ENCODE data around the gene RIN1.
A peak's percentile ranks its signal among the peaks of the same experiment; 100 is the strongest.
"Not testable (repeated sequence)": the region's sequence is repeated elsewhere in the genome, so short reads cannot be mapped to it uniquely, and the experiment has no call there.

Gene RIN1

GRCh38 chr11:66336234-66337102 is at the start of gene RIN1:
Gene RIN1 (minus strand): TSS chr11:66336434. CDS start chr11:66336402, 32 bp downstream.
- Histone ChIP-seq H3K4me1 (ENCODE audit: control insufficient read depth, insufficient read depth, low read length) (peaks cover 10% of the 10 kb centered on the region), H3K36me3 (ENCODE audit: control insufficient read depth, insufficient read depth, low read length) (peaks cover 36% of the 10 kb centered on the region)

GRCh38 chr11:66384316-66384715 is 48.1 kb upstream of the RIN1 start:
- not testable (repeated sequence) for H3K4me3 ChIP-seq (ENCODE audit: low read length); H3K27me3 ChIP-seq (ENCODE audit: control insufficient read depth, insufficient read depth, low read length); H3K36me3 ChIP-seq (ENCODE audit: control insufficient read depth, insufficient read depth, low read length); H3K4me1 ChIP-seq (ENCODE audit: control insufficient read depth, insufficient read depth, low read length); H3K9ac ChIP-seq (ENCODE audit: low read length); H3K27ac ChIP-seq (ENCODE audit: low read depth, low read length)

More at GRCh38 chr11:66336234-66337102, at the start of gene RIN1:
- Histone ChIP-seq H3K9ac (ENCODE audit: low read length) (peak within 1 kb of the TSS; percentile 11), H3K27me3 (ENCODE audit: control insufficient read depth, insufficient read depth, low read length) (no peaks in the 10 kb centered on the region), H3K4me3 (ENCODE audit: low read length) (peak within 1 kb of the TSS; percentile 81), H3K27ac (ENCODE audit: low read depth, low read length) (no peak within 1 kb of the TSS)

GRCh38 chr11:66380264-66380663 is 44.0 kb upstream of the RIN1 start:
- not testable (repeated sequence) for H3K9ac ChIP-seq (ENCODE audit: low read length); H3K27me3 ChIP-seq (ENCODE audit: control insufficient read depth, insufficient read depth, low read length); H3K4me1 ChIP-seq (ENCODE audit: control insufficient read depth, insufficient read depth, low read length)

DNA sequence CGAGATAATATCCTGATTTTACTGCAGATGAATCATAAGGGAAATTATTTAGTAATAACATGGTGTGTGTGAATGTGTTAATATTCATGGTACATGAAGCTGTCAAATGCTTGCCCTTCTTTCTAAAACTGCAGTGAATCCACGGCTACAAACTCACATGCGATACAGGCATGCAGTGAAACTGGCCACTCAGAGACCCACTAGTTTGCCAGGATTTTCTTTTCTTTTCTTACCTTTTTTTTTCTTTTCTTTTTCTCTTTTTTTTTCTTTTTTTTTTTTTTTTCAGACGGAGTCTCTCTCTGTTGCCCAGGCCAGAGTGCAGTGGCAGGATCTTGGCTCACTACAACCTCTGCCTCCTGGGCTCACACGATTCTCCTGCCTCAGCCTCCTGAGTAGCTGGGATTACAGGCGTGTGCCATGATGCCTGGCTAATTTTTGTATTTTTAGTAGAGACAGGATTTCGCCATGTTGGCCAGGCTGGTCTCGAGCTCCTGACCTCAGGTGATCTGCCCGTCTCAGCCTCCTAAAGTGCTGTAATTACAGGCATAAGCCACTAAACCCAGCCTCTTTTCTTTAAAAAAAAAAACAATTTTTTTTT is 37.6 kb upstream of the RIN1 start:
- not testable (repeated sequence) for H3K9ac ChIP-seq (ENCODE audit: low read length); H3K4me1 ChIP-seq (ENCODE audit: control insufficient read depth, insufficient read depth, low read length); H3K36me3 ChIP-seq (ENCODE audit: control insufficient read depth, insufficient read depth, low read length); H3K27me3 ChIP-seq (ENCODE audit: control insufficient read depth, insufficient read depth, low read length); H3K27ac ChIP-seq (ENCODE audit: low read depth, low read length); H3K4me3 ChIP-seq (ENCODE audit: low read length)

More at GRCh38 chr11:66380264-66380663, 44.0 kb upstream of the RIN1 start:
- H3K36me3 ChIP-seq (ENCODE audit: control insufficient read depth, insufficient read depth, low read length); H3K27ac ChIP-seq (ENCODE audit: low read depth, low read length); H3K4me3 ChIP-seq (ENCODE audit: low read length): not testable (repeated sequence)

- no peak overlapping the region for H3K27ac ChIP-seq (ENCODE audit: low read depth, low read length)
- no peak overlapping the region for H3K9ac ChIP-seq (ENCODE audit: low read length)
- H3K36me3 ChIP-seq (ENCODE audit: control insufficient read depth, insufficient read depth, low read length), result no peaks in the 10 kb centered on the region
- H3K4me3 ChIP-seq (ENCODE audit: low read length), result no peak overlapping the region
- H3K4me1 ChIP-seq (ENCODE audit: control insufficient read depth, insufficient read depth, low read length), result peaks cover 2% of the 10 kb centered on the region
- peaks cover 7% of the 10 kb centered on the region for H3K27me3 ChIP-seq (ENCODE audit: control insufficient read depth, insufficient read depth, low read length)
These were observed 37.0 kb upstream of the RIN1 start for GRCh38 chr11:66373265-66373664.

GRCh38 chr11:66371627-66372415 is 35.6 kb upstream of the RIN1 start, which contains the start of gene SLC29A2:
Gene SLC29A2 (minus strand): TSS chr11:66371760. CDS start chr11:66371591, 169 bp downstream.
- Histone ChIP-seq H3K27ac (ENCODE audit: low read depth, low read length) (no peak within 1 kb of the TSS), H3K36me3 (ENCODE audit: control insufficient read depth, insufficient read depth, low read length) (no peaks in the 10 kb centered on the region), H3K9ac (ENCODE audit: low read length) (peak within 1 kb of the TSS; percentile 21), H3K27me3 (ENCODE audit: control insufficient read depth, insufficient read depth, low read length) (peaks cover 7% of the 10 kb centered on the region), H3K4me1 (ENCODE audit: control insufficient read depth, insufficient read depth, low read length) (peaks cover 2% of the 10 kb centered on the region), H3K4me3 (ENCODE audit: low read length) (peak within 1 kb of the TSS; percentile 75)

DNA sequence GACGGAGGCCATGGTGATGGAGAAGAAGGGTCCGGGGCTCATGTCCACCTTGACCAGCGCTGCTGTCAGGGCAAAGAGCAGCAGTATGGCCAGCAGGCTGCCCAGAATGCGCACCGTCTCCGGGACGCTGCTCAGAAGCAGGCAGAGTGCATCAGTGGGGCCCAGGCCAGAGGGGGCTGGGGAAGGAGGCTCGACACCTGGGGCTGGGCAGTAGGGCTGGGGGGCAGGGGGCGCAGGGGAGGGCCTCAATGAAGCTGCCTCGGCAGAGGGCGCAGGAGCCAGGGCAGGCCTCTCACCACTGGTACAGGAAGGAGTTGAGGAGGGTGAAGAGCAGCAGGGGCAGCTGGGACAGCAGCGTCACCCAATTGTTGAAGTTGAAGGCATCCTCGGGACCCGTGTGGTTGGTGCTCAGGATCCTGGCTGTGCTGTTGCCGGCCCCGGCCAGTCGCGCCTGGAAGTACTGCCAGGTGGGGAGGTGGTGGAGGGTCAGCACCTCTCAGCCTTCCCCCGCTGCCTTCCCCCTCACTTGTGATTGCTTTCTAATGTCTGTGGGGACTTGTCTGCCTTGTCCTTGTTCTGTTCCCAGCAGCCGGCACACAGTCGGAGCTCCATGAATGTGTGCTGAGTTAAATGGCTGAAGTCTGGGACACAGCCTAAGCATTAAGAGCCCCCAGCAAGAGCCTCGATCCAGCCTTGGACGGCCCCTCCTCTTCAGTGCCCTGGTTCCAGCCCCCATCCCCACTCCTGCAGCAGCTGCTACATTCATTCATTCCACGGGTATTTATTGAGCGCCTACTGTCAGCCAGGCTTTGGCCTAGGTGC is 33.0 kb upstream of the RIN1 start:
- Histone ChIP-seq H3K4me3 (ENCODE audit: low read length) (no peak overlapping the region), H3K27me3 (ENCODE audit: control insufficient read depth, insufficient read depth, low read length) (peaks cover 7% of the 10 kb centered on the region), H3K9ac (ENCODE audit: low read length) (no peak overlapping the region), H3K27ac (ENCODE audit: low read depth, low read length) (no peak overlapping the region), H3K4me1 (ENCODE audit: control insufficient read depth, insufficient read depth, low read length) (peaks cover 2% of the 10 kb centered on the region), H3K36me3 (ENCODE audit: control insufficient read depth, insufficient read depth, low read length) (no peaks in the 10 kb centered on the region)

- Histone ChIP-seq H3K9ac (ENCODE audit: low read length) (no peak overlapping the region), H3K36me3 (ENCODE audit: control insufficient read depth, insufficient read depth, low read length) (no peaks in the 10 kb centered on the region), H3K4me3 (ENCODE audit: low read length) (no peak overlapping the region), H3K27me3 (ENCODE audit: control insufficient read depth, insufficient read depth, low read length) (peaks cover 7% of the 10 kb centered on the region), H3K27ac (ENCODE audit: low read depth, low read length) (no peak overlapping the region), H3K4me1 (ENCODE audit: control insufficient read depth, insufficient read depth, low read length) (peaks cover 2% of the 10 kb centered on the region)
These were observed 32.2 kb upstream of the RIN1 start for GRCh38 chr11:66368484-66368883.

DNA sequence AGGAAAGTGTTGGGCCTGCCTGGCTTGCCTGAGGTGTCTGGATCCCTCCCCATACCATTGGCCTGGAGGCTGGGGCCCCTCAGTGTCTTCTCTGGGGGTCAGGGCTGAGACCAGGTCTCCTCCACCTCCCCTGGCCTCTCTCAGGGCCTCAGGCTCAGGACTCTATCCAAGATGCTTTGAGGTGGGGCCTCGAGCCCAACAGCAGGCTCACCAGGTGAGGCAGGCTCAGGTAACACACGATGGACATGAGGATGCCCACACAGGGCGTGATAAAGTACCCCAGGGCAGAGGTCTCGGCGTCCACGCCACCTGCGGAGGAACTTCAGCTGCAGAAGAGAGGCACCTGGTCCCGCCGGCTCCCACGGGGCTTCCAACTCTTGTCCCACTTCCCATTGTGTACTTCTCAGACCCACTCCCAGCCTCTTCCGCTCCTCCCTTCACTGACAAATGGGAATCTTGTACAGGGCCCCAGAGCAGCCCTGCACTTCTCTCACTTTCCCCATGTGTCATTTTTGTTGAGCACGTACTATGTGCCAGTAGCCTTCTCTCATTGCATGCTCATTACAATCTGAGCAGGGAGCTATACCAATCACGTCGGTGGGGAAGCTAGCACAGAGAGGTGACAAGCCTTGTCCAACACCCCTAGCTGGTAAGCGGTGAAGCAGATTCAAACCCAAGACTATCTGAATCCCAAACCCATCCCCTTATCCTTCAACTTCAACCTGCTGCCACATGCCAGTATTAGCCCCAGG is 31.5 kb upstream of the RIN1 start:
- Histone ChIP-seq H3K27ac (ENCODE audit: low read depth, low read length) (no peak overlapping the region), H3K4me3 (ENCODE audit: low read length) (no peak overlapping the region)

DNA sequence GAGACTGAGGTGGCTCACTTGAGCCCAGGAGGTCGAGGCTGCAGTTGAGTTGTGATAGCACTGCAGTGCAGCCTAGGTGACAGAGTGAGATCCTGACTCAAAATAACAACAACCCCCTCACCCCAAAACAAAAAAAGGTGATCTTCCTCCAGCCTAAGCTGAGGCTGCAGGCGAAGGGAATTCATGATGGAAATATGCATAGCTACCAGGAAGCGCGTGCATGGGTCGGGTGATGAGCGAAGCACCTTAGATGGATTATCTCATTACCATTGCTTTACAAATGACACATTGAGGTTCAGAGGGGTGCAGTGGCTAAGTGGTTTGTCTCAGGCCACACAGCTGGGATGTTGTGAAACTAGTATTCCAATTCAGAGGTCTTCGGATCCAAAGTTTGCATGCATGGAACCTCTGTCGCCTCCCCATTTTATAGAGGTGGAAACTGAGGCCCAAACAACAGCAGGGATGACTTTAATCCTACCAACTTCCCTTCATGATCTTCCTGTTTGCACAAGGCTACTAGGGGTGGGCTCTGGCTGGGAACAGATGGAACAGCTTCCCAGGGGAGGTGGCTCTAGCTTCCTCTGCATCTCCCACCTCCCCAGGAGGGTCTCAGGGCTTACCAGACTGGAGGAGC is 30.7 kb upstream of the RIN1 start:
- H3K27ac ChIP-seq (ENCODE audit: low read depth, low read length), result no peak overlapping the region
- H3K4me3 ChIP-seq (ENCODE audit: low read length), result no peak overlapping the region
- no peaks in the 10 kb centered on the region for H3K36me3 ChIP-seq (ENCODE audit: control insufficient read depth, insufficient read depth, low read length)
- H3K4me1 ChIP-seq (ENCODE audit: control insufficient read depth, insufficient read depth, low read length), result no peaks in the 10 kb centered on the region
- peaks cover 2% of the 10 kb centered on the region for H3K27me3 ChIP-seq (ENCODE audit: control insufficient read depth, insufficient read depth, low read length)
- H3K9ac ChIP-seq (ENCODE audit: low read length), result no peak overlapping the region

More for the DNA sequence above, 31.5 kb upstream of the RIN1 start:
- no peak overlapping the region for H3K9ac ChIP-seq (ENCODE audit: low read length)
- peaks cover 4% of the 10 kb centered on the region for H3K27me3 ChIP-seq (ENCODE audit: control insufficient read depth, insufficient read depth, low read length)
- peaks cover 2% of the 10 kb centered on the region for H3K4me1 ChIP-seq (ENCODE audit: control insufficient read depth, insufficient read depth, low read length)
- no peaks in the 10 kb centered on the region for H3K36me3 ChIP-seq (ENCODE audit: control insufficient read depth, insufficient read depth, low read length)

All from rectal smooth muscle tissue (tissue), 1 donor.